ENCODE measurements around the gene EDN1.

Gene EDN1

DNA sequence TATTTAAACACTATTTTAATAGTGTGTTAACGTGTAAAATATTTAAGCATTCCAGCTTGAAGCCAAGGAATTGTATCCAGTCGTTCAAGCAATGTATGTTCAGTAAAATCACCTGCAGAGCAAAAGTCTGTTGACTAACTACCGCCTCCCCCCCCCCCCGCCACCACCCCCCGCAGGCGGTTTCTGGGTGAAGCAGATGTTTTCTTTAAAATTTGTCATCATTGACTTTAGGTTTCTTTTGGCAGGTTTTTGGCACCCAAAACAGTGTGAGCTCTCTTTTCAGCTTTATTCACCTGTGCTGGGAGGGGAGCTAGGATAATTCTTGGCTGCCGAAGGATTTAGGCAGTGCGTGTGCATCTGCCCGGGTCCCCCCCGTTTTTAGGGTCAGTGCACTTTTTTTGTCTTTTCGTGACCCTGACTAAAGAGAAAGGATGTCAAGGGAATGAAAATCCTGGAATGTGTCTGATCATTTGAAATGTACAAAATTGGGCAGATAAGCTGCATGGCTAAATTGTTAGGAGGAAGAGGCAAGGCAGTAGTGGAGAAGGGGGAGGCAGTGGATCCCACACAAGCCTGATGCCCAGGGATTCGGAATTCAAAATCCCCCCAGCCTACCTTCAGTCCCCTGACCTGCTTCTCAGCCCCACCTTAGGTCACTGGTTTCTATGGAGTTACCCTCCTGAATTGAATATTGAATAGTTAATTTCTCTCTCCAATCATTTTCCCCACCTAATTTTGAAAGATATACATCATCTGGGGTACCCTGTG is 1.1 kb downstream of the EDN1 start:
- no peak overlapping the region for H3K9ac ChIP-seq (ENCODE audit: low read length)
- no peak overlapping the region for H3K4me3 ChIP-seq (ENCODE audit: low read length)
- H3K4me1 ChIP-seq (ENCODE audit: control insufficient read depth, insufficient read depth, low read length), result peaks cover 24% of the 10 kb centered on the region
- H3K36me3 ChIP-seq (ENCODE audit: control insufficient read depth, insufficient read depth, low read length), result no peaks in the 10 kb centered on the region
- no peaks in the 10 kb centered on the region for H3K9me3 ChIP-seq (ENCODE audit: control insufficient read depth, low read length)
- peaks cover 5% of the 10 kb centered on the region for H3K27me3 ChIP-seq (ENCODE audit: control insufficient read depth, insufficient read depth, low read length)

DNA sequence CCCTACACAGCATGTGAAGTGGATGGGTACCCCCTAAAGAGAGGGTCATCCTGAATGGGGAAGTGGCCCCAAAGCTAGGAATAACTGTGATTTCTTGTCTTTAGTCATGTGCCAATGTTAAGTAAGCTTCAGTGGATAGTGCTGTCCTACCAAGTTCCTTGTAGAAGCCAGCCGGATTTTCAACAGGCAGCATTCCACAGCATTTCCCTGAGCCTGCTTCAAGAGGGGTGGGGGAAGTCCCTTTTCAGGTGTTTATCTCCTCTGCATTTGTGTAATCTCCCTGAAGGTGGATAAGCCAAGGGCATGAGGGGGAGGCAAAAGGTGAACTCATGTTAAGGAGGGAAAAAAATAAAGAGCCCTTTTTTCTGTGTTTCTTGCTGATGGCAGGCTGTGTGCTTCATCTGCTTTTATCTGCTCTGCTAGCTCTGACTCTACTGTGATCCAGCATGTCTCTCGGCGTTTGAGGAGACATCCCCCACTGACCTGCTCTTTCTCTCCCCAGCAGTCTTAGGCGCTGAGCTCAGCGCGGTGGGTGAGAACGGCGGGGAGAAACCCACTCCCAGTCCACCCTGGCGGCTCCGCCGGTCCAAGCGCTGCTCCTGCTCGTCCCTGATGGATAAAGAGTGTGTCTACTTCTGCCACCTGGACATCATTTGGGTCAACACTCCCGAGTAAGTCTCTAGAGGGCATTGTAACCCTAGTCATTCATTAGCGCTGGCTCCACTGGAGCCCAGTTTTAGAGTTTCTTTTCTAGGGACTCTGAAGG is 1.9 kb downstream of the EDN1 start:
- Histone ChIP-seq H3K27me3 (ENCODE audit: control insufficient read depth, insufficient read depth, low read length) (peaks cover 5% of the 10 kb centered on the region), H3K4me1 (ENCODE audit: control insufficient read depth, insufficient read depth, low read length) (peaks cover 28% of the 10 kb centered on the region), H3K9ac (ENCODE audit: low read length) (peak overlapping the region; percentile 30), H3K36me3 (ENCODE audit: control insufficient read depth, insufficient read depth, low read length) (no peaks in the 10 kb centered on the region), H3K4me3 (ENCODE audit: low read length) (peak overlapping the region; percentile 29), H3K9me3 (ENCODE audit: control insufficient read depth, low read length) (no peaks in the 10 kb centered on the region)

DNA sequence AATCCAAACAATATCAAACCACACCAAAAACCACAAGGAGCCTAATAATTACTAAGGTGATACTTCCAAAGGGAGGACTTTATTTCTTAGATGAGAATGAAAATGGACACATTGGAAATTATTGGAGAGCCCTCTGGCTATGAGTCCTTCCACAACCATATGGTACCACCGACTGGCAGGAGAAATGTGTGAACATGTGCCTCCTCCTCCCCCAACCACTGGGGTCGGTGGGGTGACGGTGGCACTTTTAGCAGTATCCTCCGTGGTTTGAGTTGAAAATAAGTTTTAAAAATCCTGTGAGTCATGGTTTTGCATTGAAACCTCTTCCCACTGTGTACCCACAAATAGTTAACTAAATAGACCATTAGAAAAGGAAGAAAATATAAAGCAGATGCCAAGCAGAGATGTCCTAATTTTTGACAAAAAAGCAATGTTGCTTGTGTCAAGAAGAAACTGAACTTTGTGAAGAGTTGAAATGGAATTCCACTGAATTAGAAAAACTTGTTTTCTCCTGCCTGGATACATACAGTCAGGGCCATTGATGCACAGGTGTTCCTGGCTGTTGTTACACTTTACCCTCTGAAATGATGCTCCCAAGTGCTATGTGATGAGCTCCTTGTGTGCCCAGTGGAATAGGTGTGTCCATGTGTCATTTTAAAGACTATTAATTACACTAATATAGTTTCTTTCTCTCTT is 3.2 kb downstream of the EDN1 start:
- Histone ChIP-seq H3K4me1 (ENCODE audit: control insufficient read depth, insufficient read depth, low read length) (peaks cover 28% of the 10 kb centered on the region), H3K9ac (ENCODE audit: low read length) (no peak overlapping the region), H3K9me3 (ENCODE audit: control insufficient read depth, low read length) (no peaks in the 10 kb centered on the region), H3K4me3 (ENCODE audit: low read length) (no peak overlapping the region), H3K27me3 (ENCODE audit: control insufficient read depth, insufficient read depth, low read length) (peaks cover 5% of the 10 kb centered on the region), H3K36me3 (ENCODE audit: control insufficient read depth, insufficient read depth, low read length) (no peaks in the 10 kb centered on the region)

DNA sequence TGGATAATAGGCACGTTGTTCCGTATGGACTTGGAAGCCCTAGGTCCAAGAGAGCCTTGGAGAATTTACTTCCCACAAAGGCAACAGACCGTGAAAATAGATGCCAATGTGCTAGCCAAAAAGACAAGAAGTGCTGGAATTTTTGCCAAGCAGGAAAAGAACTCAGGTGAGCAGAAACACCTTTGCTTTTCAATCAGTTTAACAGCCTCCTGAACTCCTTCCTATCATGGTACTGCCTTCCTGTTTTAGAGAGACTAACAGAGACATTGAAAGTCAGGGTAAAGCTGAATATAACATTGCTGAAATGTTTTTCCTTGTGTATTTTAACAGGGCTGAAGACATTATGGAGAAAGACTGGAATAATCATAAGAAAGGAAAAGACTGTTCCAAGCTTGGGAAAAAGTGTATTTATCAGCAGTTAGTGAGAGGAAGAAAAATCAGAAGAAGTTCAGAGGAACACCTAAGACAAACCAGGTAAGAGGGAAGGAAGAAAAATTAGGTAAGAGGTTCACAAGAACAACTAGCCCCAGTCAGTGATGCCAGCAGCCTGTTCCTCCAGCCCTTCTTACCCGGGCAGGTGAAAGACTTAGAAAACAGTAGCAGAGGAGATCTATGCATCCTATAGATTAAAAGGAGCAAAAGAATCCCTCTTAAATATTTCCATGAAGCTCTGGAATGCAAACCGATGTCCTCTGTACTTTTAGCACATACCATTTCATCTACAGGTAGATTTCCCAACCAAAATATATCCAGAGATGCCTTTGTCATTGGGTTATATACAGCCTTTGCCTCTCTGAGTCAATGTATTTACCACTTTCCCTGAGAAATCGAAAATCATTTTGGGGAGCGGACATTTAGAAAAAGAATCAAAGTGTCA is 4.0 kb downstream of the EDN1 start:
- no peaks in the 10 kb centered on the region for H3K36me3 ChIP-seq (ENCODE audit: control insufficient read depth, insufficient read depth, low read length)
- H3K9me3 ChIP-seq (ENCODE audit: control insufficient read depth, low read length), result no peaks in the 10 kb centered on the region
- H3K9ac ChIP-seq (ENCODE audit: low read length), result no peak overlapping the region
- H3K4me1 ChIP-seq (ENCODE audit: control insufficient read depth, insufficient read depth, low read length), result peaks cover 28% of the 10 kb centered on the region
- H3K27me3 ChIP-seq (ENCODE audit: control insufficient read depth, insufficient read depth, low read length), result peaks cover 5% of the 10 kb centered on the region
- H3K4me3 ChIP-seq (ENCODE audit: low read length), result no peak overlapping the region

DNA sequence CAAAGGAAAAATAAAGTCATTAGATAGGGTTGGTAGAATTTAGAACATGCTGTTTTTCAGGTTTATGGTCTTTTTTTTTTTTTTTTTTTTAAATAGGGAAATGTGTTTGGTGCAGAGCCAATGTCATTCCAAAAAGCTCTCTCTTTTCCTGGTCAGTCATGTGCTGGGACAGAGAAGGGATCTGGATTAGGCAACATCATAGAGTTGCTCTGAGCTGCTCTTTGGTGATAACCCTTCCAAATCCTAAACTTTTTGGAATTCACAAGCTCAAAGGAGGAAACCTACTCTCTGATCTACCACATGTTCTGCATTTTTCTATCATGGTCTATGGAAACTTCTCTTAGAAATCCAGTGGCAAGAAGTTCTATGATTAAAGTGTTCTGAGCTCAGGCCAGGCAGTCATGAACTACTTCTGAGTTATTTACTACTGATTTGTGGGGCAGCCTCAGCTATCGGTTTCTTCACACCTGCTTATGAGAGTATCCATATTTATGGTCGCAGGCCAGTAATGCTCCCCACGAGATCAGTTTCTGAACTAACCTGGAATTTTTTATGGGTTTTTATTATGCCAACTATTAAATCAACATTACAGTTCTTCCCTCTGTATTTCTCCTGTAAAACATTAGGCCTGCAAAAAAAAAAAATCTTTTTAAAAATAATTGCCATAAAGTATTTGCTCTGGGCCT is 4.8 kb downstream of the EDN1 start:
- no peaks in the 10 kb centered on the region for H3K36me3 ChIP-seq (ENCODE audit: control insufficient read depth, insufficient read depth, low read length)
- no peak overlapping the region for H3K4me3 ChIP-seq (ENCODE audit: low read length)
- H3K9ac ChIP-seq (ENCODE audit: low read length), result no peak overlapping the region
- no peaks in the 10 kb centered on the region for H3K9me3 ChIP-seq (ENCODE audit: control insufficient read depth, low read length)
- peaks cover 5% of the 10 kb centered on the region for H3K27me3 ChIP-seq (ENCODE audit: control insufficient read depth, insufficient read depth, low read length)
- peaks cover 28% of the 10 kb centered on the region for H3K4me1 ChIP-seq (ENCODE audit: control insufficient read depth, insufficient read depth, low read length)

DNA sequence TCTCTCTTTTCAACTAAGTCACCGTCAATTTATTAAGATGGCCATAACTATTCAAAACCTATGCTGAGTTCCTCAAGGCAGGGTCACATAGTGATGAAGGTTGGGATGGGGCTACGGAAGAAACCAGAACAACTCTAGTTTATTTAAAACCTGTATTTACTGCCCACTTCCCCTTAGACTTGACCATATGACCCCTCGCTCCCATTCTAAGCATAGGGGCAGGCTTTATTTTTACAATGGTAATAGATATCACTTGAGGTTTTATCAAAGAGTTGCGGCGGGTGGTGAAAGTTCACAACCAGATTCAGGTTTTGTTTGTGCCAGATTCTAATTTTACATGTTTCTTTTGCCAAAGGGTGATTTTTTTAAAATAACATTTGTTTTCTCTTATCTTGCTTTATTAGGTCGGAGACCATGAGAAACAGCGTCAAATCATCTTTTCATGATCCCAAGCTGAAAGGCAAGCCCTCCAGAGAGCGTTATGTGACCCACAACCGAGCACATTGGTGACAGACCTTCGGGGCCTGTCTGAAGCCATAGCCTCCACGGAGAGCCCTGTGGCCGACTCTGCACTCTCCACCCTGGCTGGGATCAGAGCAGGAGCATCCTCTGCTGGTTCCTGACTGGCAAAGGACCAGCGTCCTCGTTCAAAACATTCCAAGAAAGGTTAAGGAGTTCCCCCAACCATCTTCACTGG is 5.5 kb downstream of the EDN1 start:
- Histone ChIP-seq H3K4me3 (ENCODE audit: low read length) (no peak overlapping the region), H3K9me3 (ENCODE audit: control insufficient read depth, low read length) (no peaks in the 10 kb centered on the region), H3K27me3 (ENCODE audit: control insufficient read depth, insufficient read depth, low read length) (peaks cover 5% of the 10 kb centered on the region), H3K36me3 (ENCODE audit: control insufficient read depth, insufficient read depth, low read length) (no peaks in the 10 kb centered on the region), H3K4me1 (ENCODE audit: control insufficient read depth, insufficient read depth, low read length) (peaks cover 28% of the 10 kb centered on the region), H3K9ac (ENCODE audit: low read length) (no peak overlapping the region)

DNA sequence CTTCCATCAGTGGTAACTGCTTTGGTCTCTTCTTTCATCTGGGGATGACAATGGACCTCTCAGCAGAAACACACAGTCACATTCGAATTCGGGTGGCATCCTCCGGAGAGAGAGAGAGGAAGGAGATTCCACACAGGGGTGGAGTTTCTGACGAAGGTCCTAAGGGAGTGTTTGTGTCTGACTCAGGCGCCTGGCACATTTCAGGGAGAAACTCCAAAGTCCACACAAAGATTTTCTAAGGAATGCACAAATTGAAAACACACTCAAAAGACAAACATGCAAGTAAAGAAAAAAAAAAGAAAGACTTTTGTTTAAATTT is 6.1 kb downstream of the EDN1 start:
- Histone ChIP-seq H3K4me1 (ENCODE audit: control insufficient read depth, insufficient read depth, low read length) (peaks cover 28% of the 10 kb centered on the region), H3K4me3 (ENCODE audit: low read length) (no peak overlapping the region), H3K9ac (ENCODE audit: low read length) (no peak overlapping the region), H3K36me3 (ENCODE audit: control insufficient read depth, insufficient read depth, low read length) (no peaks in the 10 kb centered on the region), H3K9me3 (ENCODE audit: control insufficient read depth, low read length) (no peaks in the 10 kb centered on the region), H3K27me3 (ENCODE audit: control insufficient read depth, insufficient read depth, low read length) (peaks cover 5% of the 10 kb centered on the region)

DNA sequence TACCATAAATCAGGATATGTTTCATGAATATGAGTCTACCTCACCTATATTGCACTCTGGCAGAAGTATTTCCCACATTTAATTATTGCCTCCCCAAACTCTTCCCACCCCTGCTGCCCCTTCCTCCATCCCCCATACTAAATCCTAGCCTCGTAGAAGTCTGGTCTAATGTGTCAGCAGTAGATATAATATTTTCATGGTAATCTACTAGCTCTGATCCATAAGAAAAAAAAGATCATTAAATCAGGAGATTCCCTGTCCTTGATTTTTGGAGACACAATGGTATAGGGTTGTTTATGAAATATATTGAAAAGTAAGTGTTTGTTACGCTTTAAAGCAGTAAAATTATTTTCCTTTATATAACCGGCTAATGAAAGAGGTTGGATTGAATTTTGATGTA is 6.4 kb downstream of the EDN1 start:
- Histone ChIP-seq H3K4me1 (ENCODE audit: control insufficient read depth, insufficient read depth, low read length) (peaks cover 25% of the 10 kb centered on the region), H3K27me3 (ENCODE audit: control insufficient read depth, insufficient read depth, low read length) (peaks cover 5% of the 10 kb centered on the region), H3K36me3 (ENCODE audit: control insufficient read depth, insufficient read depth, low read length) (no peaks in the 10 kb centered on the region), H3K9me3 (ENCODE audit: control insufficient read depth, low read length) (no peaks in the 10 kb centered on the region), H3K9ac (ENCODE audit: low read length) (no peak overlapping the region), H3K4me3 (ENCODE audit: low read length) (no peak overlapping the region)

DNA sequence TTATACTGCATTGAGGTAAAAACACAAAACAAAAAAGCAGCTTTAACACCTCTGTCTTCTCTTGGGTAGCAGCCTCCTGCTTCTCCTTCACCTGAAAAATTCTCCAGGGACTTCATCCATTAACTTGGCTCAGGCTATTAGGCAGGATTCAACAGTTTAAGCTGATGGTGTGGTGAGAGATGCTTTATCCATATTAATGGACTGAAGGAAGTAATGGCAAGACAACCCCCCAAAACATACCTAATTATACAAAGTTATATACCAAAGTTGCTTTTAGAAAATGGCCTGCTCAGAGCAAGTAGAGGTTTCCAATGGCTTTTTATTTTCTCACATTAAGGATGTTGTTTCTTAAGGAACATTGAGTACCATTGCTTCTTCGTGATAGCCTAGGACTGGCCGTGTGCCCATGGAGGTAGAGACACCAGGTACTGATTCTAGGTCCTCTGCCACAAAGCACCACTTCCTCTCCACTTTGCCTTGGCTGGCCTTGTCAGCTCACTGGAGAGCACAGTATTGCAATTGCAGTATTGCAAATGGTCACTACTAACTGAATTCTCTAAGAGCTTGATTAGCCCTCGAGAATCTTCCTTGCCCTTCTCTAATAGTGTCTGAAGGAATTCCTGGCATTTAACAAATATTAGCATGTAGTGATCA is 7.3 kb downstream of the EDN1 start:
- Histone ChIP-seq H3K4me3 (ENCODE audit: low read length) (no peak overlapping the region), H3K9ac (ENCODE audit: low read length) (no peak overlapping the region), H3K27me3 (ENCODE audit: control insufficient read depth, insufficient read depth, low read length) (peaks cover under 1% of the 10 kb centered on the region), H3K9me3 (ENCODE audit: control insufficient read depth, low read length) (no peaks in the 10 kb centered on the region), H3K4me1 (ENCODE audit: control insufficient read depth, insufficient read depth, low read length) (peaks cover 16% of the 10 kb centered on the region), H3K36me3 (ENCODE audit: control insufficient read depth, insufficient read depth, low read length) (no peaks in the 10 kb centered on the region)

DNA sequence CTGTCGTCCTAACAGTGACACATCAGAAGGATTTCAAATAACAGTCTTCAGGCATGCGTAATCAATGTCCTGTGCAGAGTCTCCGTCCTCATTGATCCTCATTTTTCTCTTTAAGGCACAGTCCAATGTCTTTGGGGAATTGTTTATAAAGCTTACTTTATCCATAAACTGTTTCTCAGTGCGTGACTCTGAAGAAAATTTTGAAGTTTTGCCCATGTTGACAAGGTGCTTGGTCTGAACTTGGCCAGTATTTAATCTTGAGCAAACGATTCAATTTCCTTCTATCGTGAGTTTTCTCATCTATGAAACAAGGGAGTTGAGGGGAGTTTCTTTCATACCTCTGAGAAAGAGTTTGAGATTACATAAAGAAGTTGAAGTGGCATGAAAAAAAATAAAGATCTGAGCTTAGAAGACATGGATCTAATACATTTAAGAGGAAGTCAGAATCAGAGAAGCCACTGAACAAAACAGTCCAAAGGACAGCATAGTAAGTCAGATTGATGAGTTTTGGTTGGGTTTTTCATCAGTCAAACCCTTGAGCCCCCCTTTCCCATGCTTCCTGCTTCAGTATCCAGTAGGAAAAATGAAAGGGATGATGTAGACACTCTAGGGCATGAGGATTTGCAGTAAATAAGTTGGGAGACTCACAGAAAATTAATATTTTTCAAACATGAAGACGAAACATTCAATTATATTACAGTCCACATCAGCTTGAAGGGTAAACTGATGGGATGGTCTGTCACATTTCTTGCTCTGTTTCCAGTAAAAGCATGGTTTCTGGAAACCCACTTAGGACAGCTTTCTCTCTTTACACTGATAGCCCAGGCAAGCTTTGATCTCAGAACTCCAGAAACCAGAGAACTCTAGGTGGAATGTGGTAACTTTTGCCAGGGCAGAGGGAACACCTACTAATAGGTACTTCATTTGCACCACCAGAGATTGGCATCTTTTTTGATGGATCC is 8.1 kb downstream of the EDN1 start:
- no peak overlapping the region for H3K9ac ChIP-seq (ENCODE audit: low read length)
- peaks cover 14% of the 10 kb centered on the region for H3K4me1 ChIP-seq (ENCODE audit: control insufficient read depth, insufficient read depth, low read length)
- H3K36me3 ChIP-seq (ENCODE audit: control insufficient read depth, insufficient read depth, low read length), result no peaks in the 10 kb centered on the region
- no peaks in the 10 kb centered on the region for H3K27me3 ChIP-seq (ENCODE audit: control insufficient read depth, insufficient read depth, low read length)
- H3K9me3 ChIP-seq (ENCODE audit: control insufficient read depth, low read length), result no peaks in the 10 kb centered on the region
- H3K4me3 ChIP-seq (ENCODE audit: low read length), result no peak overlapping the region
